ENCODE measurements around the gene U2AF1.
"Not testable (repeated sequence)": the region's sequence is repeated elsewhere in the genome, so short reads cannot be mapped to it uniquely, and the experiment has no call there.

The U2AF1 gene

DNA sequence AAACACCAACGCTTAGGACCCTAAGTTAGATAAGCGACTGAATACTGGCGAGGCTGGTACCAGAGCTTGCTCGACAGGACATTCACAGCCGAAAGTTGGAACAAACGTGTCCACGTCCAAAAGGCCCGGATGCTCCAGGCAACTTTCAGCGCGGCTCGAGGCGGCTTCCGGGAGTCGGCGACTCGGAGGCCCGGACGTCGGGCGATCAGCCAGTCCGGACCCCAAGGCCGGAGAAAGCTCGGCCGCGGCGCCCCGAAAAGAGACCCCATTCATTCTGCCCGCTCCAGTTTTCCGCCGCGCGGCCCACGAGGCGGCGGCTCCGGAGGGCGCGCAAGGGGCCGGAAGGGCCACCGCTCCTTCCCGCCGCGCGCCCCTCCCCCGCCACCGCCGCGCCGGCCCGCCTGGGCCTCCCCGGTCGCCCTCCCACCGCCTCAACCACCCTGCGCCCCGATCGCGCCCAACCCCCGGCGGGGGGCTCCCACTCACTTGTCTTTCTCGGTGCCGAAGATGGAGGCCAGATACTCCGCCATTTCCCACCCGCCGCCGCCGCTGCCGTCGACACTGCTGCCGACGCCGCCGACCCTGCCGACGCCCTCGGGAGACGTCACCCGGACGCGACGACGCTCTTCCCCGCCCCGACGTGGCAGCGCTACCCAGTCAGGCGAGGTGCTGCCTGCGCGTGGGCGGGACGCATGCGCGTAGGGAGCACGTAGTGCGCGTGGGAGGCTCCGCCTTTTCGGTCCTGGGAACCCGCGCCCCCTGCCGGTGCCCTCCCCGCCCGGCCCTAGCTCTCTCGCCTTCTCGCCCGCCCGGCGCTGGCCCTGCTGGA is at the start of gene U2AF1:
U2AF1 (minus strand) TSS at position 606 of the 829 bp plus-strand sequence; CDS start at position 530, 76 bp downstream.
- DNase-seq = not testable (repeated sequence)

DNA sequence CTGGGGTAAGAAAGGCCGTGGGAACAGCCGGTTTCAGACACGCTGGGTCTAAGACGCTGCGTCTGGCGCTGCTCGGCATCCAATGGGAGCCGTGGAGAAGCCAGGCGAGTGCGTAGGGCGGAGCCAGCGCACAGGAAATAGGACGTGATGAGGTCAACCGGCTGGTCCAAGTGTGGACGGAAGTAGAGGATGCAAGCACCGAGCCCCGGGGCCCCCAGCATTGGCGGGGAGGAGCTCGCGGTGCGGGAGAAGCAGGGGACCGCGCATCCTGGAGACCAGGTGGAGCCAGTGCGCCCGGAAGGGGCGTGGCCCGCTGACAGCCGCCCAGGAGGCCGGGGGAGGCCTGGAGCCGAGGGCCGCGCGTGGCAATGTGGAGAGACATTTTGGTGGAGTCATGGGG is 46.2 kb upstream of the U2AF1 start:
- DNase-seq = not testable (repeated sequence)

DNA sequence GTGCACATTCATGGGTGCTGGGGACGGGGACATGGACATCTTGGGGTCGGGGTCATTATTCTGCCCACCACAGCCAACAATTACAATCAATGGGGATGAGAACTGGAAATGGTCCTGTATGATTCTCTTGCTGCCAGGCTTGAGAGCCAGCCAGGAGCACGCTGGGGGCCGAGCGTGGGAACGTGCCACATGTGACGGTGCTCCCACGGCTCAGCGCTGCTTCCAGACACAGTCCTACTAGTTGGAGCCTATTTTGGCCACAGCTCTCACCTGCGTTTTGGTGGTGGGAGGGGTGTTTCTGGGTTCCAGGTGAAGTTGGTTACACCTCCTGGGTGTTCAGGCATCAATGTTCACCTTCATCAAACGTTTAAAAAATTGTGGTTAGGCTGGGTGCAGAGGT is 42.0 kb upstream of the U2AF1 start:
- not testable (repeated sequence) for DNase-seq

DNA sequence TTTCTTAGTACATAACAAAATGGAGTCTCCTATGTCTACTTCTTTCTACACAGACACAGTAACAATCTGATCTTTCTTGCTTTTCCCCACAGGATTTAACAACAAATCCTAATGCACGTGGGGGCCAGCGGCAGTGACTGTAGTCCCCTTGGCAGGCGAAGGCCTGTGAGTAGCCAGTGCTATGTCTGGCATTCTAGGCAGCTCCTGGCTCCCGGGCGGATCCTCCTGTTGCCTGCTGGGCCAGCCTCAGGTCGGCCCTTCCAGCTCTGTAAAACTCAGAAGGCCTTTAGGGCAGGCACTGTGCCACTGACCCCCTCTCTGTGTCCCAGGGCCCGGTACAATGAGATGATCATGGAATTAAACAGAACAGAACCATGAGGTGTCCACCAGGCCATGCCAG is 40.6 kb upstream of the U2AF1 start:
- DNase-seq = not testable (repeated sequence)

DNA sequence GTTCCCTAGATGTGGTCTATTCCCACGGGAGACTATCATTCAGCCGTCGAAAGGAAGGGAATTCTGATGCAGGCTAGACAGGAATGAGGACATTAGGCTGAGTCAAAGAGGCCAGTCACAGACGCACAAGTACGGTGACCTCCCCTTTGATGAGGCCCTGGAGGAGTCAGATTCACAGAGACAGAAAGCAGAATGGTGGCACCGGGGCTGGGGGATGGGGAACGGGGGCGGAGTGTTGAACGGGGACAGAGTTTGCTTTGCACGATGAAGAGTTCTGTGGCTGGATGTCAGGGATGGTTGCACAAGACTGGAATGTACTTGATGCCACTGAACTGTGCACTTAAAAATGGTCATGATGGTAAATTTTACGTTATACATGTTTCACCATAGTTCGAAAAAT is 39.3 kb upstream of the U2AF1 start:
- not testable (repeated sequence) for DNase-seq

DNA sequence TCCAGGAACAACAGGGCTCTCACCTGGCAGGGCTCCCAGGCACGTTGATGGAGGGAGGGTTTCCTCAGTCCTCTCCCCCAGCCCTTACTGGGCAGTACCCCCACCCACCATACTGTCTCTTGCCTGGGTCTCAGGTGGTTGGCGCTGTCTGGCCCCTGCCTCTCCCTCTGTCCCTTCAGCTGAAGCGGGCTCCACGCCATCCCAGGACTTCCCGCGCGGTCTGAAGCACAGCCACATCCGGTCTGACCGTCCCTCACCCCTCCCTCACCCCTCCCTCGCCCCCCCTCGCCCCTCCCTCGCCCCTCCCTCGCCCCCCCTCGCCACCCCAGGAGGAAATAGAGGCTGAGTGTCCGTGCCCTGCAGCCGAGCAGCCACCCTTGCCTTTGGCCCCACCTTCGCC is 34.0 kb upstream of the U2AF1 start:
- DNase-seq = not testable (repeated sequence)

- not testable (repeated sequence) for DNase-seq
These were observed 31.6 kb upstream of the U2AF1 start for GRCh38 chr21:43138944-43139343.

GRCh38 chr21:43134520-43134919 is 27.1 kb upstream of the U2AF1 start:
- DNase-seq = not testable (repeated sequence)

DNA sequence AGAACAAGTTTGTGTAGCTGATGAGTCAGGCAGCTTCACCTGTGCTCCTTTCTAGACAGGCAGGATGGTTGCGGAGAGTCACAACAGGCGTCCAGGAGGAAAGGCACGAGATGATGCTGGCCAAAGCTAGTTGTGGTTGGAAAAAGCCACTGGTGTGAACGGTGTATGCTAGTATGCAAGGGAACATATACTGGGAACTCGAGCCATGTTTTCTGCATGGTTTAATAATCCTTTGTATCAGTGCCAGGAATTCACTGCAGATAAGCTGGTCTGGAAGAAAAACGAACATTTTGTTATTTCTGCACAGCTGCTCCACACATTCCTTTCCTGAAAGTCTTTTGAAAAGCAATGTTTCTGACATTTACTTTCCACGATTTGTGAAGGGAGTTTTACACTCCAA is 22.7 kb upstream of the U2AF1 start:
- not testable (repeated sequence) for DNase-seq

DNA sequence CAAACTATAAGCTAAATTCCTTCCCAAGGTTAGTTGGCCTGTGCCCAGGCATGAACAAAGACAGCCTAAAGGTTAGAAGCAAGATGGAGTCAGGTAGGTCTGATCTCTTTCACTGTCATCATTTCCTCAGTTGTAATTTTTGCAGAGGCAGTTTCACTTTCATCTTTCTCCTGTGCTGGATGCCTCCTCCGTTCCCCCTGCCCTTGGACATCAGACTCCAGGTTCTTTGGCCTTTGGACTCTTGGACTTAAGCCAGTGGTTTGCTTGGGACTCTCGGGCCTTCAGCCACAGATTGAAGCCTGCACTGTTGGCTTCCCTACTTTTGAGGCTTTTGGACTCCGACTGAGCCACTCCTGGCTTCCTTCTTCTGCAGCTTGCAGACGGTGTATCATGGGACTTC is 8.6 kb upstream of the U2AF1 start:
- not testable (repeated sequence) for DNase-seq

DNA sequence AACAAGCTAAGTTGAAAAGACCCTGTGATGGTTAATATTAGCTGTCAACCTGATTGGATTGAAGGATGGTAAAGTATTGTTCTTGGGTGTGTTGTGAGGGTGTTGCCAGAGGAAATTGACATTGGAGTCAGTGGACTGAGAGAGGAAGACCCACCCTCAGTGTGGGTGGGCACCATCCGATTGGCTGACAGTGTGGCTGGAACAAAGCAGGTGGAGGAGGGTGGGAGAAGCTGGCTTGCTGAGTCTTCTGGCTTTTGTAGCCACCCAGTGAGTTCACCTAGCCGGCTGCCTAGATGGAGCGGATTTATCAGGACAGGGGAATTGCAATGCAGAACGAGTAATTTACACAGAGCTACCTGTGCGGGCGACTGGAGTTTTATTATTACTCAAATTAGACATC is 7.1 kb upstream of the U2AF1 start:
- not testable (repeated sequence) for DNase-seq

- DNase-seq = not testable (repeated sequence)
These were observed 1.6 kb upstream of the U2AF1 start for GRCh38 chr21:43109006-43109405.

DNA sequence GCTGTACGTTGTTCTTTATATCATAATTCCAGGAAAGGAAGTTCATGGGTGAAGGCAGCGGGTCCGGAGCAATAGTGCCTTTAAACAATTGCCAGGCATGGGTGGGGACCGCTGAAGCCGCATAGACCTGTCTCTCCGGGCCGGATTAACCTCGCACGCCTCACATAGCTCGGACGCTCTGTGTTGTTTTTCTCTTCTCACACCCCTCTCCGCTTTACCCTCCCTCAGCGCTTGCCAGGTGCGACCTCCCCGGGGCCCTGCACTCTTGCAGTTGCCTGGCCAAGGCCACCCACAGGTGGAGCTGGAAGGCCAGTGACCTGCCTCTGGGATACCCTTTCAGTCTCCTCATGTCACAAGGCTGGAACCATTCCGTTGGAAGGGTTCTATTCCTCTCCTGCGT is 807 bp upstream of the U2AF1 start:
- DNase-seq = not testable (repeated sequence)

DNA sequence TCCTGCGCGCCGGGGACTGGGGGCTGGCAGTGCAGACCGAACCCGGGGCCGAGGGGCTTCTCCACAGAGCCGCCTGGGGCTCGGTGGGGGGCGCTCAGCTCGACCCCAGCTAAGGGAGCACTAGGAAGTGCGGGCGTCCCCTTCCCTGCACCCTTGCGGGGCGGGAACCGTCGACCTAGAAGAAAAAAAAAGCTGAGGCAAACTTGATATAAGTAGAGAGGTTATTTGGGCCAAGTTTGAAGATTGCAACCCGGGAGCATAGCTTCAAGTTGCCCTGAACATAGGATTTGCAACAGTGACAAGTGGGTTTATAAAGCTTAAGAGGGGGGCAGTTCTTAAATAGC is 396 bp upstream of the U2AF1 start:
- not testable (repeated sequence) for DNase-seq

- not testable (repeated sequence) for DNase-seq
These were observed 2.7 kb downstream of the U2AF1 start for GRCh38 chr21:43104642-43105041.

GRCh38 chr21:43102281-43102680 is 5.1 kb downstream of the U2AF1 start:
- DNase-seq = not testable (repeated sequence)

GRCh38 chr21:43101676-43102075 is 5.7 kb downstream of the U2AF1 start:
- not testable (repeated sequence) for DNase-seq

GRCh38 chr21:43101000-43101399 is 6.4 kb downstream of the U2AF1 start:
- not testable (repeated sequence) for DNase-seq

GRCh38 chr21:43091979-43092614 is 15.3 kb downstream of the U2AF1 start:
- DNase-seq = not testable (repeated sequence)

DNA sequence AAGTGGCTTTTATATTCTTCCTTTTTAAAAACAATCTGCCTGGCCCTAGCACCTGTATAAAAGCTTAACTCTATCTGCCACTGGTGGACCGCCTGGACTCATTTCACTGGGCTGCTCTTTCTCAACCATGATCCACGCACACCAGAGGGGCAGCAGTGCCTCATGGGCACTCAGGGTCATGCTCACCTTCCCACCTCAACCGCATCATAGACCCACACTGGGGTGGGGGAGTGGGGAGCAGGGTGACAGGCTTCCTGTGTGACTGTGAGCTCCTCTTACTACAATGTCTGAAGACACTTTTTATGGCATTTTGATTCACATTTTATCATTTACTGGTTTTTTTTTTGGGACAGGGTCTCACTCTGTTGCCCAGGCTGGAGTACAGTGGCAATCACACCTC is 16.4 kb downstream of the U2AF1 start:
- DNase-seq = not testable (repeated sequence)

- not testable (repeated sequence) for DNase-seq
These were observed 17.9 kb downstream of the U2AF1 start for GRCh38 chr21:43089463-43089862.

- not testable (repeated sequence) for DNase-seq
These were observed 24.6 kb downstream of the U2AF1 start for GRCh38 chr21:43082587-43083300.

- DNase-seq = not testable (repeated sequence)
These were observed 30.7 kb downstream of the U2AF1 start for GRCh38 chr21:43076643-43077042.
